ENCODE results near the gene CCDC18. TPM values are rescaled to one million over a fixed set of nuclear protein-coding genes. Genes with fewer than 3 reads are reported as not detected.
A peak's percentile ranks its signal among the peaks of the same experiment; 100 is the strongest.
"Not testable (repeated sequence)": the region's sequence is repeated elsewhere in the genome, so short reads cannot be mapped to it uniquely, and the experiment has no call there.

The CCDC18 gene
- total RNA-seq, 1 donor from 2014 or later = 5.4 TPM

DNA sequence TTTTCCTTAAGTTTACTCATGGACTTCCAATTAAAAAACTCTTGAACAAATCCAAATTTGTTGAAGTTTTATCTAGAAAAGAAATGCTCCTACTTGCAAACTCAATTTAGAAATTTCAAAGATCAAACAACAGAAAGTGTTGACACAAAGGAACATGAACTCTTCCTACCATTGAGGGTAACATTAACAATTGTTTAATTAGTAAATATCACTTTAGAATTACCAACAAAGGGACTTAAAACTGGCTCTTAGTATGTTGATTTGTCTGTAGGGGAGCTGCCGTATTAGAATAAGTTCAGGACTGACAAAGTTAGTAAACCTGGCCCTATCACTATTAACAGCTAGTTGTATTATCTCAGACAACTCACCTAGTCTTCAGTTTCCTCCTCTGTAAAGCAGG is 57.9 kb downstream of the CCDC18 start:
- no peak for DNase-seq (ENCODE audit: low read depth in 2 of 2)

GRCh38 chr1:93239863-93240262 is 59.3 kb downstream of the CCDC18 start:
- no peak for DNase-seq (ENCODE audit: low read depth in 2 of 2)

- DNase-seq (ENCODE audit: low read depth in 2 of 2) = not testable (repeated sequence)
Observed at GRCh38 chr1:93243233-93243632, 62.7 kb downstream of the CCDC18 start.

- DNase-seq (ENCODE audit: low read depth in 2 of 2) = peak in 1 of 2 donors; percentile 77
Observed at GRCh38 chr1:93244298-93245069, 64.0 kb downstream of the CCDC18 start.

DNA sequence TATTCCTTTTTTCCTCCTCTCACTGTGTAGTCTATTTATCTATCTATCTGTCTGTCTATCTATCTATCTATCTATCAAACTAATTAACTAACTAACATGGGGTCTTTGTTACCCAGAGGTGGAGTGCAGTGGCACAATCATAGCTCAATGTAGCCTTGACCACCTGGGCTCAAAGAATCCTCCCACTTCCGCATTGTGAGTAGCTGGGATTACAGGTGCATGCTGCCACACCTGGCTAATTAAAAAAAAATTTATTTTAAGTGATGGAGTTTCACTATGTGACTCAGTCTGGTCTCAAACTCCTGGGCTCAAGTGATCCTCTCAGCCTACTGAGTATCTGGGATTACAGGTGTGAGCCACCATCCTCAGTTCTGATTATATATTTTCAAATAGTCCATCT is 71.4 kb downstream of the CCDC18 start:
- DNase-seq (ENCODE audit: low read depth in 2 of 2) = no peak

GRCh38 chr1:93252598-93252997 is 72.1 kb downstream of the CCDC18 start:
- DNase-seq (ENCODE audit: low read depth in 2 of 2) = no peak

DNA sequence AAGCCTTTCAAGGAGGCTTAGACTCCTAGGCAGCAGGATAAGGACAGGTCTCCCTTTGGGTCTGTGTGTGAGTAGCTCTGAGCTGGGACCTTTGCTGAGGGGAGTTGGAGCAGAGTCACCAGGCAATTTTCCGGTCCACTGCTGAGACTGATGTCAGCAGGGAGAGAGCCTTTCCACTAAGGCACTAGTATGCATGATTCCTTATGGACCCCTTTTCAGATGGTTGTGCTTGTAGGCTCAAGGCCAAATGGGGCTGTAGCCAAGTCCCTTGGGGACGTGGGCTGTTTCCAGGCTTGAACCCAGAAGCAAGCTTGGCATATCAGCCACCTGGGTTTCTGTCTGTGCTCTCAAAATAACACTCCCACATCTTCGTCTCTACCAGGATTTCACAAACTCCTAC is 73.0 kb downstream of the CCDC18 start:
- no peak for DNase-seq (ENCODE audit: low read depth in 2 of 2)

DNA sequence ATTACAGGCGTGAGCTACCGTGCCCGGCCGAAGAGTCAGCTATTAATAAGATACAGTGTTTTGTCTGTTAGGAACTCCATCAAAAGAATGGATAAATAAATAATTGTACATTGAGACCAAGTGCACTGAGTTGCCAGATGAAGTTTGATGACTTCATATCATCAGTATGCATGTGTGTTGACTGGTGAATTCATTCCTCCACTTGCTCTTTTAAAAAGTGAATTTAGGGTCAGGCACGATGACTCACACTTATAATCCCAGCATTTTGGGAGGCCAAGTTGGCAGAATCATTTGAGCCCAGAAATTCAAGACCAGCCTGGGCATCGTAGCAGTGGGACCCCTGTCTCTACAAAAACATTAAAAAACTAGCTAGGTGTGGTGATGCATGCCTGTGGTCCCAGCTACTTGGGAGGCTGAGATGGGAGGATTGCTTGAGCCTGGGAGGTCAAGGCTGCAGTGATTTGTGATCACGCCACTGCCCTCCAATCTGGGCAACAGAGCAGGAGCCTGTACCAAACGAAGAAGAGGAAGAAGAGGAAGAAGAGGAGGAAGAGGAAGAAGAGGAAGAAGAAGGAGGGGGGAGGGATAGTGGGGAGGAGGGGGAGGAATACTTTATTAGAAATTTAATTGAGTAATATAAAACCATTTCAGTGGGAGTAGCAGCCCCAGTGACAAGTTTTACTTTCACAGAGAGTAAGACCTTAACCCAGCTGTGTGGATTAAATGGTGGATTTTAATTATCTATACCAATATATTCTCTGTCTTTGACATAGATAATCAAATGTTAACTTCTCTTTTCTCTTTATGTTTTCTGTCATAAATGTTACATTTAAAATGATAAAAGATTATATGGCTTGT is 74.9 kb downstream of the CCDC18 start:
- DNase-seq (ENCODE audit: low read depth in 2 of 2) = peak in 1 of 2 donors; percentile 20

DNA sequence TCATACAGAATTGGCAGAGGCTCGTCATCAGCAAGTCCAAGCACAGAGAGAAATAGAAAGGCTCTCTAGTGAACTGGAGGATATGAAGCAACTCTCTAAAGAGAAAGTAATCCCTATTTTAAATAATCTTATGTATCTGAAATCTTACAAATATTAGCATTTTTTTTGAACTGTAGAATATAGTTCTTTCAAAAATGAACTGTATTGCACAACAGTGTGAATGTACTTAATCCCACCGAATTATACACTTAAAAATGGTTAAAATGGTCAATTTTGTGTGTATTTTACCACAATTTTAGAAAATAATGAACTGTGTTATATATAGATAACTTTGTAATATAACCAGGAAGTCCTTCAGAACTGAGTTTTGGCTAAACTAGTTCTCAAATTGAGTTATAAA is 75.9 kb downstream of the CCDC18 start:
- DNase-seq (ENCODE audit: low read depth in 2 of 2) = no peak

DNA sequence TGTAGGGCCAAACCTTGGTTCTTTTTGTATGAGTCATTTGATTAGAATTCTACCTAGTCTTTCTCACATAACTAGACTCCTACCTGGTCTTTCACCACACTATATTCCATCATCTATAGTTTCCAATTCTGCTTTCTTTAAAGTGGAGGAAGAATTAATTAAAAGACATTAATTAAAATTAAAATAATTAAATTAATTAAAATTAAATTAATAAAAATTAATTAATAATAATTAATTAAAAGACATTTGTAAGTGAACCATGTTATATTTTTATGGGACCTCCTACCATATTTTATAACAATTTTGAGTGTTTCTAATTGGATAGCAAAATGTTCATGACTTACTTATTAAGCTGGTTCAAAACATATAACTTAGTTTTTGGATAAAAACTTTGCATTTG is 77.4 kb downstream of the CCDC18 start:
- DNase-seq (ENCODE audit: low read depth in 2 of 2) = no peak

GRCh38 chr1:93260726-93261125 is 80.2 kb downstream of the CCDC18 start:
- not testable (repeated sequence) for DNase-seq (ENCODE audit: low read depth in 2 of 2)

GRCh38 chr1:93262645-93263044 is 82.1 kb downstream of the CCDC18 start:
- DNase-seq (ENCODE audit: low read depth in 2 of 2) = no peak

DNA sequence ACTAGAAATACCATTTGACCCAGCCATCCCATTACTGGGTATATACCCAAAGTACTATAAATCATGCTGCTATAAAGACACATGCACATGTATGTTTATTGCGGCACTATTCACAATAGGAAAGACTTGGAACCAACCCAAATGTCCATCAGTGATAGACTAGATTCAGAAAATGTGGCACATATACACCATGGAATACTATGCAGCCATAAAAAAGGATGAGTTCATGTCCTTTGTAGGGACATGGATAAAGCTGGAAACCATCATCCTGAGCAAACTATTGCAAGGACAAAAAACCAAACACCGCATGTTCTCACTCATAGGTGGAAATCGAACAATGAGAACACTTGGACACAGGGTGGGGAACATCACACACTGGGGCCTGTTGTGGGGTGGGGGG is 88.4 kb downstream of the CCDC18 start:
- DNase-seq (ENCODE audit: low read depth in 2 of 2) = not testable (repeated sequence)

GRCh38 chr1:93275262-93275633 is 94.7 kb downstream of the CCDC18 start:
- DNase-seq (ENCODE audit: low read depth in 2 of 2) = not testable (repeated sequence)

DNA sequence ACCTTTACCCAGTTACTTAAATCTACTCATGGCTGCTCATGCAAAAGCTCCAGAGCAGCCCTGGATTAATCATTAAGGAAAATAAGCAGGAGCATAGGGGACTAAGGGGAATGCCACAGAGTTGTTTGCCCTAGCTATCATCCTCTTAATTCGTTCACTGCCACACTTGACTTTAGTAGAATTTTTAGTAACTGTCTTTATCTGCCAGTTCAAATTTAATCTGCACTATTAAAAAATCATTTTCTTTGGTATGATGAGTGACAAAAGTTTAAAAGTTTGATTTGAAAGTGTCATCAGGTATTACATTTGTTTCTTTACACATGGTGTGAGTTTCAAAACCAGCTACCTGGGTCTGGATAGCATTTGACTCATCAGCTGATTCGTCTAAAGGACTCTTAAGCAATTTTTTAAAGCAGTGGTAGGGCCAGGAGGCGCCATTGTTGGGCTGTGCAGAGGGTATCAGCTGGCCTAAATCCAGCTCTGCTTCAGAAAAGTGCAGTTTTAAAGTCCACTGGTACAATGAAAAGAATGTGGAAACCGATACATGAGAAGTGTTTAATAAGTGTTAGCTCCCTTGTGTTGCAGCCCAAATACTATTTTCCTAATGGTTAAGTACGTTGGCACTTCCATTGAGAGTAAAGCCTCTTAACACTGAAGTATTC is 95.2 kb downstream of the CCDC18 start:
- DNase-seq (ENCODE audit: low read depth in 2 of 2) = no peak

- not testable (repeated sequence) for DNase-seq (ENCODE audit: low read depth in 2 of 2)
Observed at GRCh38 chr1:93277530-93277929, 97.0 kb downstream of the CCDC18 start.

DNA sequence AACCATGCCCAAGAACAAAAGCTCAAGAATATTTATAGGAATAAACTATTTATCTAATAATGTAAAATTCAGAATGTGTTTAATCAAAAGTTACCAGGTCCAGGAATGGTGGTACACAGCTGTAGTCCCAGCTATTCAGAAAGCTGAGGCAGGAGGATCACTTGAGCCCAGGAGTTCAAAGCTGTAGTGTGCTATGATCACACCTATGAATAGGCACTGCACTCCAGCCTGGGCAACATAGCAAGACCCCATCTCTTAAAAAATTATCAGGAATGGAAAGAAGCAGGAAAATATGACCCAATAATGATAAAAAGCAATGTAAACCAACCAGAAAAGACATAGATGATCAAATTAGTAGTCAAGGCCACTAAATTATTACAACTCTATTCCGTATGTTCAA is 103.0 kb downstream of the CCDC18 start:
- no peak for DNase-seq (ENCODE audit: low read depth in 2 of 2)

DNA sequence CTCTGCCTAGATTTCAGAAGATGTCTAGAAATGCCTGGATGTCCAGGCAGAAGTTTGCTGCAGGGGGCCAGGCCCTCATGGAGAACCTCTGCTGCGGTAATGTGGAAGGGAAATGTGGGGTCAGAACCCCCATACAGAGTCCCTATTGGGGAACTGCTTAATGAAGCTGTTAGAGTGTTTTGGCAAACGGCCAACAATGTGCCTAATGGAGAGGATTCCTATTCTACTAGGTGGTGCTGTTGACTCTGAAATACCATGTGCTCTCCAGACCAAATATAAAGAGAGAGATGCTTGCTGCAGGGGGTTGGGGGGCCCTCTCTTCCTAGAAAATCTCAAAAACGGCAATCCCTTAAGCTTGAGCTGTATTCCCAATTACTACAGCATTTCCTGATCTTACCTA is 108.0 kb downstream of the CCDC18 start:
- peak; percentile 8 to 33 for DNase-seq (ENCODE audit: low read depth in 2 of 2)

- DNase-seq (ENCODE audit: low read depth in 2 of 2) = no peak
Observed at GRCh38 chr1:93296555-93297154, 116.1 kb downstream of the CCDC18 start.

DNA sequence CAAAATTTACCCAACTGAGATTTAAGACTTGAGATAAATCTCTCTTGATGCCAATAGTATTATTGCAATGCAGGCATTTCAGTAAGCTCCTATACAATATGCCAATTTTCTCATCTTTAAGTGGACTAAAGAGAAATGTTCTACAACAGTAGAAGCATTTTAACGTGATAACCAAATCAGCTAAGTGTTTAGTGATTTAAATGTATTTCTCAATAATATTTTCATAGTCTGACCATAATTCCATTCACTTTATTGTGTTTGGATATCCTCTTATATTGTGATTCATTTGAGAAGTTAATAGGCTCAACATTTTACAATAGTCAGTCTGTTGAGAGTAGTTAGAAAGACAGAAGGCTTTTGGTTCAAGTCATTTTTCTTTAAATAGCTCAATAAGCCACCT is 120.6 kb downstream of the CCDC18 start:
- DNase-seq (ENCODE audit: low read depth in 2 of 2) = no peak

GRCh38 chr1:93302078-93302477 is 121.6 kb downstream of the CCDC18 start:
- DNase-seq (ENCODE audit: low read depth in 2 of 2) = no peak

DNA sequence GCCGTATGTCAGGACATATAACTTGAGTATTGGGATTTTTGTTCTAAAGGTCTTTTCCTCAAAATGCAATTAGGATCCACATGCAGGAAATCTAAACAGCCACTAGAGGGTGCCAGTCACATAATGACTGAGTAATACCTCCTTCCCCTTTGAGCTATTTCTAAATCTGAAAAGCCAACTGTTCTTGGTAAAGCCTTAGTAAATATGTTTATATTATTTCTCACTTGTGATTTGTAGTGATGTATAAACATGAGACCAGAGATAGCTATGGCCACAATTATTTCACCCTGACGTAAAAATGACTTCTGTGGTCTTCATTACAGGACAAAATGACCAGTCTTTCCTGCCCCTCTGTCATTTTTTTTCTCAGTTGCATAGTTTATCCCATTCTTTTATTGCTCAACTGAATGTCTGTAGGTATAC is 124.2 kb downstream of the CCDC18 start:
- peak; percentile 73 to 78 for DNase-seq (ENCODE audit: low read depth in 2 of 2)
